Stomach (tissue), 4 donors: Measurements from ENCODE around the gene PRICKLE1.

ENCODE experiments used
- EP300 ChIP-seq: sonication (generic); formaldehyde crosslinking; IDR thresholded peaks from one replicate; pipeline ENCODE4 v1.6.1; 2017; ENCODE audit warnings: antibody characterized with exemption
- TF ChIP-seq, protein P1 (sequence below), 7 experiments: fragments of 450-650 bp in 4 of 7; fragments of 200-600 bp in 3 of 7; sonication (generic) in 3 of 7; IDR thresholded peaks; one replicate each; pipeline ENCODE4 v1.5.1; 2016 to 2019; ENCODE audit warnings: antibody characterized with exemption in 7 of 7, control low read depth in 2 of 7, mild to moderate bottlenecking in 1 of 7

DNA sequence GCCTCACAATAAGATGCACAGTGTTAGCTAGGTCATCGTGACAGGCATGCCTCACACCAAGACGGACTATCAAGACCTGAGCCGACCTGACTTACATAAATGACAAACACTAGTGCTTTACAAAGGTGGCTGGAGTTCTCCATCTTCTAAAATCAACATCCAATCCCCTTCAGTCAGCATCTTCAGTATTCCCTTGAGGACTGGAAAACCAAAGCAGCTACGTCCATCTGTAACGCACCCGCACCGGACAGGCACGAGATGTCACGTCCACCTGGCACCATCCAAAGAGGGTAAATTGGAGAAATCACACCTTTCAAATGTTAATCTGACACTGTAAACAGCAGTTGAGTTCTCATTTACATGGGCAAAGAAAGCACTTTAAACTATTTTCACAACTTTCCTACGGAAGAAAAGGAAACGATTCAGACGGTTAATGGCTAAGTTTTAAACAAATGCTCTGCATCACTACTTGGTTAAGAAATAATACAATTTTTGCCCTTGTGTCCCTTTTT, 130.2 kb downstream of the PRICKLE1 start:
- TF ChIP-seq, protein P1, sequence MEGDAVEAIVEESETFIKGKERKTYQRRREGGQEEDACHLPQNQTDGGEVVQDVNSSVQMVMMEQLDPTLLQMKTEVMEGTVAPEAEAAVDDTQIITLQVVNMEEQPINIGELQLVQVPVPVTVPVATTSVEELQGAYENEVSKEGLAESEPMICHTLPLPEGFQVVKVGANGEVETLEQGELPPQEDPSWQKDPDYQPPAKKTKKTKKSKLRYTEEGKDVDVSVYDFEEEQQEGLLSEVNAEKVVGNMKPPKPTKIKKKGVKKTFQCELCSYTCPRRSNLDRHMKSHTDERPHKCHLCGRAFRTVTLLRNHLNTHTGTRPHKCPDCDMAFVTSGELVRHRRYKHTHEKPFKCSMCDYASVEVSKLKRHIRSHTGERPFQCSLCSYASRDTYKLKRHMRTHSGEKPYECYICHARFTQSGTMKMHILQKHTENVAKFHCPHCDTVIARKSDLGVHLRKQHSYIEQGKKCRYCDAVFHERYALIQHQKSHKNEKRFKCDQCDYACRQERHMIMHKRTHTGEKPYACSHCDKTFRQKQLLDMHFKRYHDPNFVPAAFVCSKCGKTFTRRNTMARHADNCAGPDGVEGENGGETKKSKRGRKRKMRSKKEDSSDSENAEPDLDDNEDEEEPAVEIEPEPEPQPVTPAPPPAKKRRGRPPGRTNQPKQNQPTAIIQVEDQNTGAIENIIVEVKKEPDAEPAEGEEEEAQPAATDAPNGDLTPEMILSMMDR (IDR thresholded peaks at IDR 0.05): no peak
- TF ChIP-seq EP300: no peak
